ENCODE measurements around the gene BCAP29.

BCAP29 gene

GRCh38 chr7:107622429-107622828 lies 42.4 kb downstream of the BCAP29 start:
- ATAC-seq (ENCODE audit: low read depth) (peak; percentile 87), DNase-seq (ENCODE audit: low spot score) (no peak)
- peak overlapping the region; percentile 3 for H3K27ac ChIP-seq (ENCODE audit: poor library complexity, severe bottlenecking)

GRCh38 chr7:107622894-107623293 lies 42.8 kb downstream of the BCAP29 start:
- Histone ChIP-seq H3K4me3 (ENCODE audit: severe bottlenecking) (no peak overlapping the region), H3K4me1 (ENCODE audit: insufficient read depth, poor library complexity, severe bottlenecking) (no peaks in the 10 kb centered on the region), H3K27ac (ENCODE audit: poor library complexity, severe bottlenecking) (peak overlapping the region; percentile 3), H3K36me3 (ENCODE audit: low read depth) (peaks cover 14% of the 10 kb centered on the region), H3K27me3 (ENCODE audit: insufficient read depth, poor library complexity, severe bottlenecking) (no peaks in the 10 kb centered on the region), H3K9me3 (ENCODE audit: severe bottlenecking) (no peaks in the 10 kb centered on the region)
- ATAC-seq (ENCODE audit: low read depth) = no peak
- TF ChIP-seq CTCF (IDR thresholded peaks at IDR 0.05; ENCODE audit: poor library complexity, severe bottlenecking) = no peak
- DNase-seq (ENCODE audit: low spot score) = no peak

More at GRCh38 chr7:107622429-107622828, 42.4 kb downstream of the BCAP29 start:
- Histone ChIP-seq H3K4me3 (ENCODE audit: severe bottlenecking) (no peak overlapping the region), H3K4me1 (ENCODE audit: insufficient read depth, poor library complexity, severe bottlenecking) (no peaks in the 10 kb centered on the region), H3K27me3 (ENCODE audit: insufficient read depth, poor library complexity, severe bottlenecking) (no peaks in the 10 kb centered on the region), H3K9me3 (ENCODE audit: severe bottlenecking) (no peaks in the 10 kb centered on the region), H3K36me3 (ENCODE audit: low read depth) (peaks cover 18% of the 10 kb centered on the region)
- no peak for TF ChIP-seq CTCF (IDR thresholded peaks at IDR 0.05; ENCODE audit: poor library complexity, severe bottlenecking)

- H3K27ac ChIP-seq (ENCODE audit: poor library complexity, severe bottlenecking) = no peak overlapping the region
- ATAC-seq (ENCODE audit: low read depth) (no peak), DNase-seq (ENCODE audit: low spot score) (no peak)
- no peaks in the 10 kb centered on the region for H3K4me1 ChIP-seq (ENCODE audit: insufficient read depth, poor library complexity, severe bottlenecking)
- H3K9me3 ChIP-seq (ENCODE audit: severe bottlenecking) = no peaks in the 10 kb centered on the region
- TF ChIP-seq CTCF (IDR thresholded peaks at IDR 0.05; ENCODE audit: poor library complexity, severe bottlenecking) = no peak
- H3K27me3 ChIP-seq (ENCODE audit: insufficient read depth, poor library complexity, severe bottlenecking) = no peaks in the 10 kb centered on the region
- H3K4me3 ChIP-seq (ENCODE audit: severe bottlenecking) = no peak overlapping the region
- no peaks in the 10 kb centered on the region for H3K36me3 ChIP-seq (ENCODE audit: low read depth)
These were observed 47.0 kb downstream of the BCAP29 start for GRCh38 chr7:107627002-107627401.

- no peak for ATAC-seq (ENCODE audit: low read depth)
- H3K36me3 ChIP-seq (ENCODE audit: low read depth) = no peaks in the 10 kb centered on the region
- DNase-seq (ENCODE audit: low spot score) = no peak
- no peak overlapping the region for H3K27ac ChIP-seq (ENCODE audit: poor library complexity, severe bottlenecking)
- no peaks in the 10 kb centered on the region for H3K9me3 ChIP-seq (ENCODE audit: severe bottlenecking)
- H3K4me1 ChIP-seq (ENCODE audit: insufficient read depth, poor library complexity, severe bottlenecking) = no peaks in the 10 kb centered on the region
- H3K4me3 ChIP-seq (ENCODE audit: severe bottlenecking) = no peak overlapping the region
- no peaks in the 10 kb centered on the region for H3K27me3 ChIP-seq (ENCODE audit: insufficient read depth, poor library complexity, severe bottlenecking)
- TF ChIP-seq CTCF (IDR thresholded peaks at IDR 0.05; ENCODE audit: poor library complexity, severe bottlenecking) = no peak
These were observed 48.5 kb downstream of the BCAP29 start for GRCh38 chr7:107628461-107629064.

GRCh38 chr7:107630342-107630741 lies 50.3 kb downstream of the BCAP29 start:
- H3K27ac ChIP-seq (ENCODE audit: poor library complexity, severe bottlenecking) = no peak overlapping the region
- no peak for DNase-seq (ENCODE audit: low spot score)
- TF ChIP-seq CTCF (IDR thresholded peaks at IDR 0.05; ENCODE audit: poor library complexity, severe bottlenecking) = no peak
- no peak overlapping the region for H3K4me3 ChIP-seq (ENCODE audit: severe bottlenecking)
- no peaks in the 10 kb centered on the region for H3K36me3 ChIP-seq (ENCODE audit: low read depth)
- H3K4me1 ChIP-seq (ENCODE audit: insufficient read depth, poor library complexity, severe bottlenecking) = no peaks in the 10 kb centered on the region
- H3K27me3 ChIP-seq (ENCODE audit: insufficient read depth, poor library complexity, severe bottlenecking) = no peaks in the 10 kb centered on the region
- ATAC-seq (ENCODE audit: low read depth) = no peak
- H3K9me3 ChIP-seq (ENCODE audit: severe bottlenecking) = no peaks in the 10 kb centered on the region

Data from RWPE2 (cell line).